Measurements from ENCODE around the gene JAG1.
A peak's percentile ranks its signal among the peaks of the same experiment; 100 is the strongest.

Gene JAG1

GRCh38 chr20:10680571-10680970 is 6.8 kb upstream of the JAG1 start:
- WGBS (ENCODE audit: extremely low coverage, insufficient coverage, low lambda C conversion rate), result no CpG with 5 or more reads among the region's 4 CpGs
- H2BK120ac ChIP-seq (ENCODE audit: low read depth, low read length), result no peak overlapping the region
- DNase-seq, result no peak
- H3K18ac ChIP-seq (ENCODE audit: low read length), result no peak overlapping the region
- H2BK15ac ChIP-seq (replicated peaks; ENCODE audit: low read depth), result no peak overlapping the region
- no peak overlapping the region for H4K8ac ChIP-seq (ENCODE audit: low read depth, low read length)
- H3K27me3 ChIP-seq (ENCODE audit: insufficient read depth, low read length, poor library complexity), result no peaks in the 10 kb centered on the region
- no peak overlapping the region for H3K4ac ChIP-seq (ENCODE audit: low read depth, low read length)
- no peak overlapping the region for H3K4me2 ChIP-seq (ENCODE audit: low read length)
- no peak overlapping the region for H3K9ac ChIP-seq (ENCODE audit: low read length)
- H2AK5ac ChIP-seq (ENCODE audit: low read length), result no peak overlapping the region
- H4K5ac ChIP-seq (ENCODE audit: low read length), result no peak overlapping the region
- no peaks in the 10 kb centered on the region for H3K79me1 ChIP-seq (ENCODE audit: low read length)
- H3K27ac ChIP-seq (ENCODE audit: low read depth, low read length), result no peak overlapping the region
- no peak overlapping the region for H2BK5ac ChIP-seq (ENCODE audit: low read length)
- no peak overlapping the region for H3K4me3 ChIP-seq (ENCODE audit: low read length)
- no peaks in the 10 kb centered on the region for H3K4me1 ChIP-seq (ENCODE audit: control insufficient read depth, low read depth, low read length)
- H3K79me2 ChIP-seq (ENCODE audit: control insufficient read depth, insufficient read depth, low read length), result no peaks in the 10 kb centered on the region
- H3K36me3 ChIP-seq (ENCODE audit: control insufficient read depth, insufficient read depth, low read length), result no peaks in the 10 kb centered on the region
- H3K56ac ChIP-seq (ENCODE audit: low read length), result no peak overlapping the region
- H3K23ac ChIP-seq (ENCODE audit: low read length), result no peak overlapping the region

GRCh38 chr20:10679269-10679668 is 5.5 kb upstream of the JAG1 start:
- no peak overlapping the region for H2BK5ac ChIP-seq (ENCODE audit: low read length)
- no peaks in the 10 kb centered on the region for H3K79me2 ChIP-seq (ENCODE audit: control insufficient read depth, insufficient read depth, low read length)
- no peaks in the 10 kb centered on the region for H3K4me1 ChIP-seq (ENCODE audit: control insufficient read depth, low read depth, low read length)
- no peak overlapping the region for H3K4me2 ChIP-seq (ENCODE audit: low read length)
- no peak overlapping the region for H4K5ac ChIP-seq (ENCODE audit: low read length)
- WGBS (ENCODE audit: extremely low coverage, insufficient coverage, low lambda C conversion rate), result no CpG with 5 or more reads among the region's 4 CpGs
- no peak overlapping the region for H3K4ac ChIP-seq (ENCODE audit: low read depth, low read length)
- H2AK5ac ChIP-seq (ENCODE audit: low read length), result no peak overlapping the region
- H3K18ac ChIP-seq (ENCODE audit: low read length), result no peak overlapping the region
- no peak overlapping the region for H3K9ac ChIP-seq (ENCODE audit: low read length)
- H2BK120ac ChIP-seq (ENCODE audit: low read depth, low read length), result no peak overlapping the region
- DNase-seq, result no peak
- H3K27ac ChIP-seq (ENCODE audit: low read depth, low read length), result no peak overlapping the region
- no peaks in the 10 kb centered on the region for H3K36me3 ChIP-seq (ENCODE audit: control insufficient read depth, insufficient read depth, low read length)
- no peak overlapping the region for H3K23ac ChIP-seq (ENCODE audit: low read length)
- H3K27me3 ChIP-seq (ENCODE audit: insufficient read depth, low read length, poor library complexity), result no peaks in the 10 kb centered on the region
- H3K56ac ChIP-seq (ENCODE audit: low read length), result no peak overlapping the region
- H4K8ac ChIP-seq (ENCODE audit: low read depth, low read length), result no peak overlapping the region
- no peaks in the 10 kb centered on the region for H3K79me1 ChIP-seq (ENCODE audit: low read length)
- H3K4me3 ChIP-seq (ENCODE audit: low read length), result no peak overlapping the region
- H2BK15ac ChIP-seq (replicated peaks; ENCODE audit: low read depth), result no peak overlapping the region

DNA sequence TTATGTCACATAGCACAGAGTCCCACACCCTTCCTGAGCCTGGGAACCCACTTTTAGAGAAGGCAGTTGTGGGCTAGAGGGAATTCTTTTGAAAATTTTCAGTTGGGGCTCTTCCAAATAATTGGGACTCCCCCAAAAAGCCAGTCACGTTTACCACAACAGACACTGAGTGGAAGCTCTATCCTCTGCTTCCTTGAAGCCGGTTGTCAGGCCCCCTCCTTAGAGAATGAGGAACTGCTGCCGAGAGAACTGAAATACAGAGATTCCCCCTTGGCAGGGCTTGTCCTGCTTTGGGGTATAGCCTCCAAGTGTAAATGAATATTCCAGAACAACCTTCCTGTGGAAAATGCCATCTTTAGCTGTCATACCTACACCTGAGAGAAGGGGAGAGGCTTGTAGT is 2.7 kb upstream of the JAG1 start:
- no peaks in the 10 kb centered on the region for H3K79me1 ChIP-seq (ENCODE audit: low read length)
- no peak overlapping the region for H2BK5ac ChIP-seq (ENCODE audit: low read length)
- H3K9ac ChIP-seq (ENCODE audit: low read length), result no peak overlapping the region
- H3K4me1 ChIP-seq (ENCODE audit: control insufficient read depth, low read depth, low read length), result no peaks in the 10 kb centered on the region
- no CpG with 5 or more reads among the region's 3 CpGs for whole genome bisulfite sequencing (ENCODE audit: extremely low coverage, insufficient coverage, low lambda C conversion rate)
- H4K8ac ChIP-seq (ENCODE audit: low read depth, low read length), result no peak overlapping the region
- H3K79me2 ChIP-seq (ENCODE audit: control insufficient read depth, insufficient read depth, low read length), result peaks cover 3% of the 10 kb centered on the region
- H2BK120ac ChIP-seq (ENCODE audit: low read depth, low read length), result no peak overlapping the region
- no peaks in the 10 kb centered on the region for H3K36me3 ChIP-seq (ENCODE audit: control insufficient read depth, insufficient read depth, low read length)
- H2BK15ac ChIP-seq (replicated peaks; ENCODE audit: low read depth), result no peak overlapping the region
- no peaks in the 10 kb centered on the region for H3K27me3 ChIP-seq (ENCODE audit: insufficient read depth, low read length, poor library complexity)
- DNase-seq, result no peak
- no peak overlapping the region for H3K27ac ChIP-seq (ENCODE audit: low read depth, low read length)
- no peak overlapping the region for H3K23ac ChIP-seq (ENCODE audit: low read length)
- no peak overlapping the region for H3K4ac ChIP-seq (ENCODE audit: low read depth, low read length)
- no peak overlapping the region for H3K18ac ChIP-seq (ENCODE audit: low read length)
- H3K4me3 ChIP-seq (ENCODE audit: low read length), result no peak overlapping the region
- no peak overlapping the region for H3K56ac ChIP-seq (ENCODE audit: low read length)
- no peak overlapping the region for H4K5ac ChIP-seq (ENCODE audit: low read length)
- H3K4me2 ChIP-seq (ENCODE audit: low read length), result no peak overlapping the region
- H2AK5ac ChIP-seq (ENCODE audit: low read length), result no peak overlapping the region

DNA sequence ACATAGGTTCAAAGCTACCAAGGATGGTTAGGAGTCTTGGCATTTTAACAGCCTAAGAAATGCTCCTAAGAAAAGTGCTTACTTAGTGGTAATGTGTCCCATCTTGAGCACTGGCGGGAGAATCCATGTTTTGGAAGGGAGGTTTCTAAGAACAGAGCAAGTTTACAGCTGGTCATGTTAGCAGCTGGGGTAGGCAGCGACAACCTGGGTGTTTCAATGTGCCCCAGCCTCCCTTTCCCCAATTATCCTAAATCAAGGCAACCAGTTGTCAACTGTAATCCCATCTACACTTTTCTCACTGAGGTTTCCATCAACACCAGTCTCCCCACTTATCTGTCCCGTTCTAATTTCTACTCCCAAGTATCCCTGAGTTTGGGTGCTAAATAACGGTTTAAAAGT is 1.6 kb upstream of the JAG1 start:
- Histone ChIP-seq H2BK120ac (ENCODE audit: low read depth, low read length) (no peak overlapping the region), H3K9ac (ENCODE audit: low read length) (no peak overlapping the region), H2BK15ac (replicated peaks; ENCODE audit: low read depth) (no peak overlapping the region), H3K27me3 (ENCODE audit: insufficient read depth, low read length, poor library complexity) (no peaks in the 10 kb centered on the region), H3K56ac (ENCODE audit: low read length) (no peak overlapping the region), H4K5ac (ENCODE audit: low read length) (no peak overlapping the region), H3K36me3 (ENCODE audit: control insufficient read depth, insufficient read depth, low read length) (no peaks in the 10 kb centered on the region), H3K79me1 (ENCODE audit: low read length) (no peaks in the 10 kb centered on the region), H2BK5ac (ENCODE audit: low read length) (no peak overlapping the region), H3K4me3 (ENCODE audit: low read length) (no peak overlapping the region), H3K4me2 (ENCODE audit: low read length) (no peak overlapping the region), H3K79me2 (ENCODE audit: control insufficient read depth, insufficient read depth, low read length) (peaks cover 6% of the 10 kb centered on the region), H3K4ac (ENCODE audit: low read depth, low read length) (no peak overlapping the region), H3K18ac (ENCODE audit: low read length) (no peak overlapping the region), H3K23ac (ENCODE audit: low read length) (no peak overlapping the region), H3K4me1 (ENCODE audit: control insufficient read depth, low read depth, low read length) (peaks cover 2% of the 10 kb centered on the region), H3K27ac (ENCODE audit: low read depth, low read length) (no peak overlapping the region), H2AK5ac (ENCODE audit: low read length) (no peak overlapping the region), H4K8ac (ENCODE audit: low read depth, low read length) (no peak overlapping the region)
- no CpG with 5 or more reads among the region's 4 CpGs for WGBS (ENCODE audit: extremely low coverage, insufficient coverage, low lambda C conversion rate)
- no peak for DNase-seq

GRCh38 chr20:10674684-10675449 is 1.1 kb upstream of the JAG1 start:
- Histone ChIP-seq H3K27me3 (ENCODE audit: insufficient read depth, low read length, poor library complexity) (no peaks in the 10 kb centered on the region), H2BK15ac (replicated peaks; ENCODE audit: low read depth) (no peak overlapping the region), H3K23ac (ENCODE audit: low read length) (no peak overlapping the region), H4K5ac (ENCODE audit: low read length) (no peak overlapping the region), H2BK120ac (ENCODE audit: low read depth, low read length) (no peak overlapping the region), H3K79me2 (ENCODE audit: control insufficient read depth, insufficient read depth, low read length) (peaks cover 9% of the 10 kb centered on the region), H3K9ac (ENCODE audit: low read length) (peak overlapping the region; percentile 80), H3K4me1 (ENCODE audit: control insufficient read depth, low read depth, low read length) (peaks cover 2% of the 10 kb centered on the region), H3K36me3 (ENCODE audit: control insufficient read depth, insufficient read depth, low read length) (no peaks in the 10 kb centered on the region), H2BK5ac (ENCODE audit: low read length) (no peak overlapping the region), H3K18ac (ENCODE audit: low read length) (peak overlapping the region; percentile 94), H2AK5ac (ENCODE audit: low read length) (no peak overlapping the region), H3K27ac (ENCODE audit: low read depth, low read length) (peak overlapping the region; percentile 84), H3K4me2 (ENCODE audit: low read length) (peak overlapping the region; percentile 70), H3K4ac (ENCODE audit: low read depth, low read length) (peak overlapping the region; percentile 91), H3K56ac (ENCODE audit: low read length) (peak overlapping the region; percentile 89), H4K8ac (ENCODE audit: low read depth, low read length) (no peak overlapping the region), H3K79me1 (ENCODE audit: low read length) (no peaks in the 10 kb centered on the region), H3K4me3 (ENCODE audit: low read length) (peak overlapping the region; percentile 51)
- no CpG with 5 or more reads among the region's 38 CpGs for WGBS (ENCODE audit: extremely low coverage, insufficient coverage, low lambda C conversion rate)
- DNase-seq, result peak; percentile 89
